Right atrium auricular region (tissue), 2 donors: ENCODE measurements around the gene RBBP5. TPM values are rescaled to one million over a fixed set of nuclear protein-coding genes. Genes with fewer than 3 reads are reported as not detected.

Source experiments
- DNase-seq: peaks from one replicate; pipeline ENCODE4 v3.0.0-alpha.2; 2019; ENCODE audit warnings: low spot score
- H3K27ac ChIP-seq, 2 donors: fragments of 200-600 bp; sonication (generic); 1 replicate in 1 of 2; 2 replicates in 1 of 2; pipeline ENCODE4 v1.5.1; 2016 to 2019
- H3K27me3 ChIP-seq, 2 donors: fragments of 200-600 bp; sonication (generic); one replicate each; pipeline versions ENCODE4 v1.5.1 to v1.6.0; 2017 to 2019
- H3K36me3 ChIP-seq: fragments of 200-600 bp; sonication (generic); one replicate; pipeline ENCODE4 v1.5.1; 2016
- H3K4me1 ChIP-seq, 2 donors: fragments of 200-600 bp; sonication (generic); one replicate each; pipeline versions ENCODE4 v1.5.1 to v1.6.0; 2017 to 2019
- H3K4me3 ChIP-seq, 2 donors: fragments of 200-600 bp; sonication (generic); 1 replicate in 1 of 2; 2 replicates in 1 of 2; pipeline ENCODE4 v1.5.1; 2017 to 2019; ENCODE audit warnings: mild to moderate bottlenecking in 1 of 2, moderate library complexity in 1 of 2
- H3K9me3 ChIP-seq, 2 donors: fragments of 200-600 bp; sonication (generic); one replicate each; pipeline ENCODE4 v1.5.1; 2019
- CTCF ChIP-seq, 2 donors: fragments of 200-600 bp; sonication (generic); IDR thresholded peaks; one replicate each; pipeline ENCODE4 v1.5.1; 2019; ENCODE audit warnings: antibody characterized with exemption in 2 of 2
- total RNA-seq, 2 donors: library from RNA; depleted of rRNA; stranded (reverse); fragments of >200 nt; gene quantifications; one replicate each; pipeline ENCODE4 v1.1.0, GENCODE V29; 2016

RBBP5 gene
- total RNA-seq, 2 donors from 2014 or later = 10.3 to 12.4 TPM

GRCh38 chr1:205046870-205047269 is 74.9 kb downstream of the RBBP5 start:
- no peak for DNase-seq
- H3K36me3 ChIP-seq = no peaks in the 10 kb centered on the region
- no peak overlapping the region for H3K4me3 ChIP-seq
- peaks cover 0 to 20% of the 10 kb centered on the region in 2 donors for H3K27me3 ChIP-seq
- no peak overlapping the region for H3K27ac ChIP-seq
- H3K4me1 ChIP-seq = peaks cover 0 to 9% of the 10 kb centered on the region in 2 donors
- no peak for TF ChIP-seq CTCF (IDR thresholded peaks at IDR 0.05)
- no peaks in the 10 kb centered on the region for H3K9me3 ChIP-seq

DNA sequence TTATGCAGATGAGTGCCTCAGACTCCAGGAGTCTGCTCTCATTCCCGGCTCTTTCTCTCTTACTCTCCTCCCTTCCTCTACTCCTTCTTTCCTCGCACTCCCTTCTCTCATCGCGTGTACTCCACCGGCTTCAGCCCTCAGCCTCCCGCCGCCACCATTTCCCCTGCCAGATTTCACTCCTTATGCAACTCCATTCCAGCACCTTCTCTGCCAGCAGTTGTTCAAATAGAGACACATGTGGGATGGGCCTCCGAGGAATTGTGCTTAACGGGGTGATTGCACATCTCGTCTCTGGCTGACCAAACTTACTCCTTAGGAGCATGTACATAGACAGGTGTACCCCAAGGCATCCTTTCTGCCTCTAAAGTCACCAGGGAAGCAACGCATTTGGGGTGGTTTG is 76.6 kb downstream of the RBBP5 start:
- H3K36me3 ChIP-seq = no peaks in the 10 kb centered on the region
- peaks cover 0 to 20% of the 10 kb centered on the region in 2 donors for H3K27me3 ChIP-seq
- no peak overlapping the region for H3K27ac ChIP-seq
- TF ChIP-seq CTCF (IDR thresholded peaks at IDR 0.05) = no peak
- peaks cover 0 to 9% of the 10 kb centered on the region in 2 donors for H3K4me1 ChIP-seq
- DNase-seq = no peak
- H3K4me3 ChIP-seq = no peak overlapping the region
- H3K9me3 ChIP-seq = no peaks in the 10 kb centered on the region

DNA sequence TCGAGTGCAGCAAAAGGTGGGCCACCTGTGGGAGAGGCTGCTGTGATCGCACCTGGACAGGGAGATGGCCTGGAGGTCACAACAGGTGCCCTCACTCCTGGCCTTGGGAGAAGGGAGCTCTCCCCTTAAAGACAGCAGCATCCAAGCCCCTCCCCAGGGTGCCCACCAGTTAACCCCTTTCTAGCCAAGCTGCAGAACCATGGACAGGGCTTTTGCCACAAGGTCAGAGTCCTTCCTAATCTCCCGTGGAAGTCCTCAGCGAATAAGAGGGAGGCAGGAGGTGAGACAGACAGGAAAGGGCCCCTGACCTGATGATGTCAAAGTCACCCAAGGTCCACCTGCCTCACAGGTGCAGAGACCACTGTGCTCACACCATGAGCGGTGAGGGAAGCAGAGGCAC is 77.0 kb downstream of the RBBP5 start:
- peaks cover 0 to 20% of the 10 kb centered on the region in 2 donors for H3K27me3 ChIP-seq
- no peak overlapping the region for H3K27ac ChIP-seq
- no peak for DNase-seq
- no peaks in the 10 kb centered on the region for H3K9me3 ChIP-seq
- no peak overlapping the region for H3K4me3 ChIP-seq
- no peak for TF ChIP-seq CTCF (IDR thresholded peaks at IDR 0.05)
- H3K4me1 ChIP-seq = peaks cover 0 to 9% of the 10 kb centered on the region in 2 donors
- H3K36me3 ChIP-seq = no peaks in the 10 kb centered on the region

DNA sequence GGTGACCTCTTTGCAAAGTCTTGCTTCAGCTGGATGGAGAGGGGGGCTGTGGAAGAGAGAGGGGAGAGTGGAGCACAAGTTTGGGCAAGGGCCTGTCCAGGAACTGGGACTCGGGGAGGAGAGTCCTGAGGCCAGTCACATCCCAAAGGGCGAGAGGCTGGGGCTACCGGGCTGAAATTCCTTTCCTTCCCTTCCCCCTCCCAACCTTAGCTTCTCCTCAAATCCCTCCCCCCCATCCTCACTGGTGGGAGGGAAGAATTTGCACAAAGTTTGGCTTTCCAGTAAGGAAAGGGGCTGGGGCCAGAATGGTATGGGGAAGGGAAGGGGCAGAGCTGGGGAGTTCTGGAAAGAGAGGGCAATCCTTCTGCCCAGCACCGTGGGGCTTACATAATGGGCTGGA is 77.9 kb downstream of the RBBP5 start:
- Histone ChIP-seq H3K4me1 (peaks cover 0 to 9% of the 10 kb centered on the region in 2 donors), H3K27ac (no peak overlapping the region), H3K36me3 (no peaks in the 10 kb centered on the region), H3K4me3 (no peak overlapping the region), H3K9me3 (no peaks in the 10 kb centered on the region), H3K27me3 (peaks cover 0 to 20% of the 10 kb centered on the region in 2 donors)
- no peak for TF ChIP-seq CTCF (IDR thresholded peaks at IDR 0.05)
- no peak for DNase-seq

- Histone ChIP-seq H3K4me1 (peaks cover 0 to 9% of the 10 kb centered on the region in 2 donors), H3K9me3 (no peaks in the 10 kb centered on the region), H3K4me3 (peak within 1 kb of the TSS in 1 of 2 donors; percentile 30), H3K36me3 (no peaks in the 10 kb centered on the region), H3K27me3 (peaks cover 0 to 20% of the 10 kb centered on the region in 2 donors), H3K27ac (no peak within 1 kb of the TSS)
- no peak for TF ChIP-seq CTCF (IDR thresholded peaks at IDR 0.05)
- no peak for DNase-seq
Observed at GRCh38 chr1:205042911-205043806, 78.6 kb downstream of the RBBP5 start, which contains the start of gene CNTN2. TSS of gene CNTN2 (plus strand) at chr1:205043212. CDS start at chr1:205053186, 9,974 bp downstream.
